Myocyte (in vitro differentiated cells): ENCODE results near the gene KCNIP2. TPM values are rescaled to one million over a fixed set of nuclear protein-coding genes. Genes with fewer than 3 reads are reported as not detected.

Source experiments
- DNase-seq: peaks from one replicate; pipeline ENCODE4 v3.0.0-alpha.2; 2012; ENCODE audit warnings: low read depth
- polyA plus RNA-seq: library from polyadenylated mRNA; unstranded; fragments of >200 nt; gene quantifications from one replicate; pipeline ENCODE4 v1.2.1, GENCODE V29; 2012; ENCODE audit warnings: missing spikeins
- total RNA-seq: library from RNA; depleted of rRNA; stranded (reverse); fragments of >200 nt; gene quantifications from 2 replicates; pipeline ENCODE4 v1.2.3, GENCODE V29; 2014

Gene KCNIP2
- 0.45 and 0.83 TPM in 2 replicates for total RNA-seq
- 2.0 TPM for polyA plus RNA-seq

GRCh38 chr10:101843032-101844021 is at the start of gene KCNIP2:
Gene KCNIP2 (minus strand): TSS chr10:101843800. CDS start chr10:101843568, 232 bp downstream.
- DNase-seq: no peak

DNA sequence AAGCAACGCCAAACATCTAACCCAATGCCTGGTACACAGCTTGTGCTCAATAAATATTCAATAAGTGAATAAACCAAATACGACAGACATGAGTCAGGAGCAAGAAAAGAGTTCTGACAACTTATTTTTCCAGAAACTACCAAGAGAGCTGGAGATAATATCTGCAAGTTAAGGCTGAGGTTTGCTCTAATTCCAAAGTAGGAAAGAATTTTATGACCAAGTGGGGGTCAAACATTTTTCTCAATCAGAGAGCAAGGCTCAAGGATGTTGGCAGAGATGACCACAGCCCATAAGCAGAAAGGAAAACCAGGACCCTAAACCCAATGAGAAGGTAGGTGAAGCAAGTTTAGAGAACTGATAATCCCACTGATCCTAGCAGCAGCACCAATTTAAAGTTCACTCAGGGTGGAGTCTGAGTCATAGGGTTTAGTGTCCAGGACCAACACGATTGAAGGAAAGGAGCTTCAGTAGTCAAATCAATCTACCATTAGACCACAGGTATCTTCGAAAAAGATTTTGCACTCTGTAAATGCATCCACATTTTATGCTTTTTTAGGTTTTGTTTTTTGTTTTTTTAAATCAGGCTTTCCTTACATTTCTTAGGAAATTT is 49.3 kb upstream of the KCNIP2 start:
- no peak for DNase-seq

- DNase-seq: peak; percentile 83
These were observed 45.9 kb upstream of the KCNIP2 start for GRCh38 chr10:101889256-101890210.

- DNase-seq: no peak
These were observed 44.8 kb upstream of the KCNIP2 start for GRCh38 chr10:101888251-101888949.

DNA sequence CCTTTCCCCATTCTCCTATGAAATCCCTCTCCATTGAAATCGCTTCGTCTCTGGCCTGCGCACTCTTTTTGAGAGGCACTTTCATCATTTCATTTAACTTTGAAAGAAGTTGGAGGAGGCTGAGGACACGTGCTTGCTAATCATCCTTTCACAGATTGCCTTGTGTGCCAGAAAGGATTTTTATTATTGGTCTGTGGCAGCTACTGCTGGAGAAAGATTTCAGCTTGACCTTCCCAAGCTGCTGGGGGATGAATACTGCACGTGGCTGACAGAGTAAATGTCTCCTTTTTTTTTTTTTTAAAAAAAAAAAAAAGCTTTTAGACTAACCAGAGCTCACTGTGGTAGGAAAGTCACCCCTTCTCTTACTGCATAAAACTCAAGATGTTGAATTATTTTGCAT is 44.2 kb upstream of the KCNIP2 start:
- DNase-seq: no peak

GRCh38 chr10:101886521-101887312 is 43.1 kb upstream of the KCNIP2 start:
- no peak for DNase-seq

GRCh38 chr10:101881036-101881774 is 37.6 kb upstream of the KCNIP2 start:
- DNase-seq: no peak

DNA sequence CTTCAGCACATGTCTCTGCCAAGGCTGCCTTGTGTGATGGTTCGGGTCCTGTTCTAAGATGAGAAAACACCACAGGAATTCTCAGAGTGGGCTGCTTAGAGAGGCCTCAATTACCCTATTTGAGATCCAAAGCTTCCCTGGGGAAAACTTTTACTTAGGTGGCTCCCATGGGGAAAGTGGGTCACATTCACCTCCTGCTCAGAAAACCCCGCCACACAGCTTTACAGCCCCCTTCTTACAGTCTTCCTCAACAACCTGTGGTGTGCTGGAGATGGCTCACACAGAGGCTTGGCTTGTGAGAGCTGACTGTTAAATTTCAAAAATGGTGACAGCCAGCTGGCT is 36.6 kb upstream of the KCNIP2 start:
- DNase-seq: no peak

- no peak for DNase-seq
These were observed 36.0 kb upstream of the KCNIP2 start for GRCh38 chr10:101879456-101880231.

DNA sequence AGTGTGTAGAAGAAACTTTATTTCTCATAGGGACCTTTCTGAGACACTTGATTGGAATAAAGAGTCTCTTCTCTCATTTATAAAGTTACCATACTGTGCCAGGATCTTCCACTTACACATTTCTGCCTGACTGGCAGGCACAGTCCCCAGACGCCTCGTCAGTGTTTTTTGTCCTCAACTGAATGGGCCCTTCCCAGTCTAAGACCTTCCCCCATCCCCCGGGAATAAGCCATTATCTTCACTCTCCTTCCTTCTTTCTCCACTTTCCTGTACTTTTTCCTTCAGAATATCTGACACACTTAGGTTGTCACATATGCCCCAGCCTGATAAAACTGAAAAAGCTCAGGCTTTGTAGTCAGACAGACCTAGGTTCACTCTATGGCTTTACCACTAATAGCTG is 35.3 kb upstream of the KCNIP2 start:
- DNase-seq: no peak

GRCh38 chr10:101875068-101875688 is 31.6 kb upstream of the KCNIP2 start:
- no peak for DNase-seq

- no peak for DNase-seq
These were observed 30.7 kb upstream of the KCNIP2 start for GRCh38 chr10:101874252-101874651.

GRCh38 chr10:101867931-101868330 is 24.3 kb upstream of the KCNIP2 start:
- DNase-seq: no peak

- no peak for DNase-seq
These were observed 15.9 kb upstream of the KCNIP2 start for GRCh38 chr10:101859530-101859929.

DNA sequence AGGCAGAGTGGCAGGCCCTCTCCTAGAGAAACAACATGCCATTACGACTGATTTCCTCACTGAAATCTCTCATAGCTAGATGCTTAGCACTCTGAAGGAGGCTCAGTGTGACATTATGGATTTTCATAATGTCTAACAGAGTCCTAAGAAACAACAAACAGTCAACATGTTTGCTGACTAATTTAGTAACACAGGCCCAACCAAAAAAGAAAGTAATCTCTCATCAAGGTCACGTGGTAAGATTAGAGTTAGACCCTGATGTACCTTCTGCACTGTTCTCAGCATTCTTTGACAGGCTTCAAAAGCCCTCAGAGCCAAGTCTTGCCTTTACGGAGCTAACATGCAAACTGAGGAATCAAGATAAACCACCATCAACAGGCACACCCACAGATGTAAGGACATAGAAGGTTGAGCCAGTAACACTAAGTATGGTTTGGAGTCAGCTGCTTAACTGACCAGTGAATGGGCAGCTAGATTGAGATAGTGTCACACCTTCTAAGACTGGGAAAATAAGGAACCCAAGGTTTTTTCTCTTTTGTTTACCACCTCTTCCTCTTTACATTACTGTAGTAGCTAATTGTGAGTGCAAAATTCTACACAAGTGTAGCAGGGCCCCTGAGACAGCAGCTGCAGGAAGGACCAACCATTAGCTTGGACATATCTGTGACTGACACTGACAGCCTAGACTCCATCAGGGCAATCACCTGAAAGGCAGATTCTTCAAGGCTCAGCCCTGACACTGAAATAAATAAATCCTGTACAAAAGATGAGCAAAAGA is 15.3 kb upstream of the KCNIP2 start:
- no peak for DNase-seq

DNA sequence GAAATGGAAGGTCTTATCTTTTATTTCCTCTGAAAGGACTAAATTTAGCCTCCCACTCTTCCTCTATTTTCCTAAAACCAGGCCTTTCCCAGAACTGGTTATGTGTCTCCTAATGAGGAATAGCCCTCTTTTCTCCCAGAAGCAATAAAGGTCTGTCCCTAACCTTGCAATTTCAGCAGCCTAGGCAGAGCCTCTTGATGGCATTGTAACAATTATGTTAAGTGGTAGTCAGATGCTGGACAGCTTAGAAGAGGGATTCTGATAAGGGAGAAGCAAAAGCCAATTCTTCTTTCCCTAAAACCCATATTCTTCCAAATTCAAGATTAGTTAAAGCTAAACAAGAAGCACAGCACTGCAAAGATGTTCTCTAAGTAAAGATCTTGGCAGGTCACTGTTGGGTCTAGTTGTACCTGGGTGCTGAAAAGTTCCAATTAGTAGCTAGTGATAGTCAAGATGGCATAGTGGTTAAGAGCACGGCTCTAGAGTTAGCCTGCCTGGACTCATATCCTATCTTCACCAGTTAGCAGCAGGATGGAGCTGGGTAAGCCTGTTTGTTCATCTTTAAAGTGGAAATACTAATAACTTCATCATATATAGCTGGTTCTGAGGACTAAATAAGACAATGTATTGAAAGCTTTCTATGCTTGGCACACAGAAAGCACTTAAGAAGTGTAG is 14.3 kb upstream of the KCNIP2 start:
- no peak for DNase-seq

- no peak for DNase-seq
These were observed 13.0 kb upstream of the KCNIP2 start for GRCh38 chr10:101856626-101857025.
